Mesendoderm (in vitro differentiated cells): Measurements from ENCODE around the gene RGL1.

ENCODE experiments used
- DNase-seq: peaks from one replicate; pipeline ENCODE4 v3.0.0; 2013
- H2AK5ac ChIP-seq: 2 replicates; pipeline ENCODE4 v1.6.1; 2013; ENCODE audit warnings: low read length, inconsistent platforms
- H2BK120ac ChIP-seq: 2 replicates; pipeline ENCODE4 v1.6.1; 2013; ENCODE audit warnings: low read depth, mild to moderate bottlenecking, low read length, moderate library complexity, mixed read lengths
- H2BK15ac ChIP-seq: replicated peaks from 2 replicates; pipeline ENCODE4 v1.6.1; 2013; ENCODE audit warnings: low read depth, mild to moderate bottlenecking, moderate library complexity
- H2BK5ac ChIP-seq: 2 replicates; pipeline ENCODE4 v1.6.1; 2013; ENCODE audit warnings: low read length, inconsistent platforms
- H3K18ac ChIP-seq: 2 replicates; pipeline ENCODE4 v1.6.1; 2013; ENCODE audit warnings: mild to moderate bottlenecking, low read length, mixed read lengths
- H3K23ac ChIP-seq: one replicate; pipeline ENCODE4 v1.6.1; 2013; ENCODE audit warnings: low read length
- H3K27ac ChIP-seq: 2 replicates; pipeline ENCODE4 v1.5.1; 2013; ENCODE audit warnings: low read depth, mild to moderate bottlenecking, inconsistent platforms, low read length, moderate library complexity
- H3K27me3 ChIP-seq: 2 replicates; pipeline ENCODE4 v1.6.1; 2013; ENCODE audit warnings: low read length, control low read depth, mild to moderate bottlenecking, inconsistent platforms; ENCODE audit not compliant: insufficient read depth, poor library complexity
- H3K36me3 ChIP-seq: 2 replicates; pipeline ENCODE4 v1.6.1; 2013; ENCODE audit warnings: low read length, inconsistent platforms; ENCODE audit not compliant: control insufficient read depth, insufficient read depth
- H3K4ac ChIP-seq: one replicate; pipeline ENCODE4 v1.6.1; 2013; ENCODE audit warnings: low read depth, mild to moderate bottlenecking, low read length, moderate library complexity
- H3K4me1 ChIP-seq: 2 replicates; pipeline ENCODE4 v1.6.1; 2013; ENCODE audit warnings: low read depth, low read length, inconsistent platforms; ENCODE audit not compliant: control insufficient read depth
- H3K4me2 ChIP-seq: 2 replicates; pipeline ENCODE4 v1.6.1; 2013; ENCODE audit warnings: low read length
- H3K4me3 ChIP-seq: 2 replicates; pipeline ENCODE4 v1.5.1; 2013; ENCODE audit warnings: mild to moderate bottlenecking, low read length
- H3K56ac ChIP-seq: one replicate; pipeline ENCODE4 v1.6.1; 2013; ENCODE audit warnings: low read length
- H3K79me1 ChIP-seq: 2 replicates; pipeline ENCODE4 v1.6.1; 2013; ENCODE audit warnings: low read length, inconsistent platforms
- H3K79me2 ChIP-seq: 2 replicates; pipeline ENCODE4 v1.6.1; 2013; ENCODE audit warnings: mild to moderate bottlenecking, low read length; ENCODE audit not compliant: control insufficient read depth, insufficient read depth
- H3K9ac ChIP-seq: 2 replicates; pipeline ENCODE4 v1.6.1; 2013; ENCODE audit warnings: low read length, inconsistent platforms
- H4K5ac ChIP-seq: one replicate; pipeline ENCODE4 v1.6.1; 2013; ENCODE audit warnings: low read length
- H4K8ac ChIP-seq: one replicate; pipeline ENCODE4 v1.6.1; 2013; ENCODE audit warnings: low read depth, mild to moderate bottlenecking, control low read depth, low read length, moderate library complexity
- WGBS: extraction: QIAGEN DNeasy Blood & Tissue Kit; methylation state at CpG from one replicate; pipeline ENCODE4 v1.1.7; 2013; ENCODE audit warnings: low lambda C conversion rate, missing lambda C conversion rate; ENCODE audit not compliant: insufficient coverage; ENCODE audit errors: extremely low coverage; 5-methylcytosine and 5-hydroxymethylcytosine counted together

The RGL1 gene

GRCh38 chr1:183864611-183865010, 59.7 kb downstream of the RGL1 start:
- no peak overlapping the region for H4K8ac ChIP-seq
- no peaks in the 10 kb centered on the region for H3K79me2 ChIP-seq
- H3K4me1 ChIP-seq, result no peaks in the 10 kb centered on the region
- H3K36me3 ChIP-seq, result no peaks in the 10 kb centered on the region
- no peak overlapping the region for H2BK15ac ChIP-seq
- no peak overlapping the region for H2AK5ac ChIP-seq
- no peak overlapping the region for H4K5ac ChIP-seq
- no peak overlapping the region for H3K4me2 ChIP-seq
- no peaks in the 10 kb centered on the region for H3K27me3 ChIP-seq
- WGBS, result no CpG with 5 or more reads among the region's 3 CpGs
- no peak for DNase-seq
- H3K79me1 ChIP-seq, result no peaks in the 10 kb centered on the region
- H3K18ac ChIP-seq, result no peak overlapping the region
- H3K4me3 ChIP-seq, result no peak overlapping the region
- no peak overlapping the region for H3K56ac ChIP-seq
- no peak overlapping the region for H2BK5ac ChIP-seq
- no peak overlapping the region for H2BK120ac ChIP-seq
- no peak overlapping the region for H3K27ac ChIP-seq
- H3K9ac ChIP-seq, result no peak overlapping the region
- H3K4ac ChIP-seq, result no peak overlapping the region
- H3K23ac ChIP-seq, result no peak overlapping the region

- H3K9ac ChIP-seq, result no peak overlapping the region
- no peak overlapping the region for H2AK5ac ChIP-seq
- WGBS, result no CpG with 5 or more reads among the region's 3 CpGs
- H3K79me2 ChIP-seq, result no peaks in the 10 kb centered on the region
- H2BK15ac ChIP-seq, result no peak overlapping the region
- no peak overlapping the region for H3K18ac ChIP-seq
- H2BK120ac ChIP-seq, result no peak overlapping the region
- DNase-seq, result no peak
- no peak overlapping the region for H3K23ac ChIP-seq
- peaks cover 5% of the 10 kb centered on the region for H3K4me1 ChIP-seq
- H4K8ac ChIP-seq, result no peak overlapping the region
- H3K56ac ChIP-seq, result no peak overlapping the region
- H3K4me3 ChIP-seq, result no peak overlapping the region
- H3K27me3 ChIP-seq, result no peaks in the 10 kb centered on the region
- no peak overlapping the region for H2BK5ac ChIP-seq
- H3K4me2 ChIP-seq, result no peak overlapping the region
- no peak overlapping the region for H4K5ac ChIP-seq
- H3K79me1 ChIP-seq, result no peaks in the 10 kb centered on the region
- no peak overlapping the region for H3K27ac ChIP-seq
- H3K4ac ChIP-seq, result no peak overlapping the region
- no peaks in the 10 kb centered on the region for H3K36me3 ChIP-seq
Measured at GRCh38 chr1:183869230-183869629, 64.3 kb downstream of the RGL1 start.

- Histone ChIP-seq H3K4ac (peak overlapping the region; percentile 26), H3K27me3 (no peaks in the 10 kb centered on the region), H3K56ac (no peak overlapping the region), H3K4me2 (no peak overlapping the region), H3K23ac (no peak overlapping the region), H4K8ac (no peak overlapping the region), H3K4me3 (no peak overlapping the region), H3K18ac (no peak overlapping the region), H3K9ac (no peak overlapping the region), H2BK120ac (no peak overlapping the region), H3K4me1 (peaks cover 5% of the 10 kb centered on the region), H3K36me3 (no peaks in the 10 kb centered on the region), H3K79me2 (no peaks in the 10 kb centered on the region), H2BK5ac (no peak overlapping the region), H2AK5ac (no peak overlapping the region), H3K27ac (no peak overlapping the region), H2BK15ac (no peak overlapping the region), H4K5ac (no peak overlapping the region), H3K79me1 (no peaks in the 10 kb centered on the region)
- no peak for DNase-seq
- WGBS, result no CpG with 5 or more reads among the region's 3 CpGs
Measured at GRCh38 chr1:183869664-183870063, 64.7 kb downstream of the RGL1 start.

- H3K56ac ChIP-seq, result no peak overlapping the region
- H3K4me2 ChIP-seq, result no peak overlapping the region
- no peak overlapping the region for H2BK120ac ChIP-seq
- no peaks in the 10 kb centered on the region for H3K36me3 ChIP-seq
- no peaks in the 10 kb centered on the region for H3K79me2 ChIP-seq
- no peak overlapping the region for H3K27ac ChIP-seq
- H3K9ac ChIP-seq, result no peak overlapping the region
- no peak overlapping the region for H4K5ac ChIP-seq
- no peak overlapping the region for H2AK5ac ChIP-seq
- H2BK15ac ChIP-seq, result no peak overlapping the region
- no peak overlapping the region for H4K8ac ChIP-seq
- H3K27me3 ChIP-seq, result no peaks in the 10 kb centered on the region
- peaks cover 5% of the 10 kb centered on the region for H3K4me1 ChIP-seq
- DNase-seq, result no peak
- H3K4me3 ChIP-seq, result no peak overlapping the region
- no peak overlapping the region for H3K4ac ChIP-seq
- H3K23ac ChIP-seq, result no peak overlapping the region
- H2BK5ac ChIP-seq, result no peak overlapping the region
- no peak overlapping the region for H3K18ac ChIP-seq
- H3K79me1 ChIP-seq, result no peaks in the 10 kb centered on the region
- WGBS, result no CpG with 5 or more reads among the region's 15 CpGs
Measured at GRCh38 chr1:183870351-183871077, 65.6 kb downstream of the RGL1 start.

GRCh38 chr1:183871142-183871541, 66.2 kb downstream of the RGL1 start:
- peaks cover 5% of the 10 kb centered on the region for H3K4me1 ChIP-seq
- no CpG with 5 or more reads among the region's 3 CpGs for WGBS
- no peak overlapping the region for H3K27ac ChIP-seq
- no peak overlapping the region for H2BK5ac ChIP-seq
- no peak overlapping the region for H3K4me2 ChIP-seq
- H3K4ac ChIP-seq, result no peak overlapping the region
- no peaks in the 10 kb centered on the region for H3K36me3 ChIP-seq
- no peak overlapping the region for H3K23ac ChIP-seq
- no peak overlapping the region for H2BK120ac ChIP-seq
- H3K79me1 ChIP-seq, result no peaks in the 10 kb centered on the region
- H2BK15ac ChIP-seq, result no peak overlapping the region
- H3K18ac ChIP-seq, result no peak overlapping the region
- H3K27me3 ChIP-seq, result no peaks in the 10 kb centered on the region
- H3K4me3 ChIP-seq, result no peak overlapping the region
- no peak overlapping the region for H3K9ac ChIP-seq
- DNase-seq, result peak; percentile 44
- no peak overlapping the region for H4K5ac ChIP-seq
- no peak overlapping the region for H4K8ac ChIP-seq
- no peak overlapping the region for H3K56ac ChIP-seq
- H2AK5ac ChIP-seq, result no peak overlapping the region
- no peaks in the 10 kb centered on the region for H3K79me2 ChIP-seq

GRCh38 chr1:183871601-183872000, 66.7 kb downstream of the RGL1 start:
- Histone ChIP-seq H3K4me3 (no peak overlapping the region), H3K18ac (no peak overlapping the region), H3K4me1 (peaks cover 5% of the 10 kb centered on the region), H3K27ac (no peak overlapping the region), H3K4me2 (no peak overlapping the region), H2BK5ac (no peak overlapping the region), H2BK15ac (no peak overlapping the region), H3K79me1 (no peaks in the 10 kb centered on the region), H3K23ac (no peak overlapping the region), H3K27me3 (no peaks in the 10 kb centered on the region), H3K79me2 (no peaks in the 10 kb centered on the region), H3K9ac (no peak overlapping the region), H4K5ac (no peak overlapping the region), H3K56ac (peak overlapping the region; percentile 22), H4K8ac (no peak overlapping the region), H2AK5ac (no peak overlapping the region), H2BK120ac (no peak overlapping the region), H3K36me3 (no peaks in the 10 kb centered on the region), H3K4ac (no peak overlapping the region)
- WGBS, result no CpG with 5 or more reads among the region's 3 CpGs
- DNase-seq, result no peak
